HG02610 (cell line): Measurements from ENCODE around the gene C3AR1.
"Not testable (repeated sequence)": the region's sequence is repeated elsewhere in the genome, so short reads cannot be mapped to it uniquely, and the experiment has no call there.

Experiments
- ATAC-seq: cut with Tn5 transposase; IDR thresholded peaks from one replicate; pipeline ENCODE4 v1.9.1; 2021; ENCODE audit warnings: mild to moderate bottlenecking, moderate library complexity; ENCODE audit not compliant: unreplicated experiment

C3AR1 gene

DNA sequence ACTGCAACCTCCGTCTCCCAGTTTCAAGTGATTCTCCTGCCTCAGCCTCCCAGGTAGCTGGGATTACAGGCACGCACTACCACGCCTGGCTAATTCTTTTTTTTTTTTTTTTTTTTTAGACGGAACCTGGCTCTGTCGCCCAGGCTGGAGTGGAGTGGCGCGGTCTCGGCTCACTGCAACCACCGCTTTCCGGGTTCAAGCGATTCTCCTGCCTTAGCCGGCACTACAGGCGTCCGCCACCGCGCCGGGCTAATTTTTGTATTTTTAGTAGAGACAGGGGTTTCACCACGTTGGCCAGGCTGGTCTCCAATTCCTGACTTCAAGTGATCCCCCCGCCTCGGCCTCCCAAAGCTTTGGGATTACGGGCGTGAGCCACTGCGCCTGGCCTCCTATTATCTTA lies 35.1 kb downstream of the C3AR1 start:
- ATAC-seq = not testable (repeated sequence)

- no peak for ATAC-seq
These were observed 36.0 kb downstream of the C3AR1 start for GRCh38 chr12:8030189-8030588.

DNA sequence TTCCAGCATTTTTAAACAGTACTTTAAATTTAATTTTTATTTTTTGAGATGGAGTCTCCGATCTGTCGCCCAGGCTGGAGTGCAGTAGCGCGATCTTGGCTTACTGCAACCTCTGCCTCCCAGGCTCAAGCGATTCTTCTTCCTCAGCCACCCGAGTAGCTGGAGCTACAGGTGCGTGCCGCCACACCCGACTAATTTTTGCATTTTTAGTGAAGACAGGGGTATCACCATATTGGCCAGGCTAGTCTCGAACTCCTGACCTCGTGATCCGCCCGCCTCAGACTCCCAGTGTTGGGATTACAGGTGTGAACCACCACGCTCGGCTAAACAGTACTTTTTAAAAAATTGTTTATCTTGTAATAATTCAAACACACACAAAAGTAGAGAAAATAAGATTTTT lies 37.9 kb downstream of the C3AR1 start:
- no peak for ATAC-seq

DNA sequence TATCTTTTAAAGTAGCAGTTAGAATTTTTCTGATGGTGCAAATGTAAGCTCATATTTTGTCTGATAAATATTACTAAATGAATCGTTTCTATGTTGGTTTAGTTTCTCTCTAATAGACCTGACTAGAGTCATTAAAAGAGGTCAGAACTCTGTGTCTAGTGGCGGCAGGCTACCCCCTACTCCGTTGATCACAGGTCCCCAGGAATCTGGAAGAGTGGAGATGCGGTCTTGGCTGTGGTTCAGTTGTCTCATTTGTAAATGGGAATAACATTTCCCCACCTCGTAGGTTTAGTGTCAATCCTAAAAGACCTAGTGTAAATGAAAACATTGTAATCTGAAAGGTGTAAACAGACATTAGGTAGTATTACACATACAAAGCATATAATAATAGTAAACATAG lies 38.3 kb downstream of the C3AR1 start:
- no peak for ATAC-seq

GRCh38 chr12:8026291-8026900 lies 39.8 kb downstream of the C3AR1 start:
- peak; percentile 98 for ATAC-seq

- no peak for ATAC-seq
These were observed 47.2 kb downstream of the C3AR1 start for GRCh38 chr12:8018666-8019581.

GRCh38 chr12:8018213-8018612 lies 47.9 kb downstream of the C3AR1 start:
- ATAC-seq = not testable (repeated sequence)

DNA sequence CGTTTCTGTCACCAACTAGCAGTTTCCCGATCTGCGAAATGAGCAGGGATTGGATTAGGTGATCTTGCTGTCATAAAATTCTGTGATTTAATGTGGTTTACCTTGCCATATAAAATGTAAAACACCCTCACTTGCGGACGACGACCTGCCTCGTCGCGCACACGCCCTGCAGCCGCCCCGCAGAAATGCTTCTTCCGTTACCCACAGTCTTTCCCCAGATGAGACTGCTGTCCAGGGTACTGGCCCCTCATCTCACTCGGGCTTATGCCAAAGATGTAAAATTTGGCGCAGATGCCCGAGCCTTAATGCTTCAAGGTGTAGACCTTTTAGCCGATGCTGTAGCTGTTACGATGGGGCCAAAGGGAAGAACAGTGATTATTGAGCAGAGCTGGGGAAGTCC lies 51.3 kb downstream of the C3AR1 start:
- ATAC-seq = no peak

DNA sequence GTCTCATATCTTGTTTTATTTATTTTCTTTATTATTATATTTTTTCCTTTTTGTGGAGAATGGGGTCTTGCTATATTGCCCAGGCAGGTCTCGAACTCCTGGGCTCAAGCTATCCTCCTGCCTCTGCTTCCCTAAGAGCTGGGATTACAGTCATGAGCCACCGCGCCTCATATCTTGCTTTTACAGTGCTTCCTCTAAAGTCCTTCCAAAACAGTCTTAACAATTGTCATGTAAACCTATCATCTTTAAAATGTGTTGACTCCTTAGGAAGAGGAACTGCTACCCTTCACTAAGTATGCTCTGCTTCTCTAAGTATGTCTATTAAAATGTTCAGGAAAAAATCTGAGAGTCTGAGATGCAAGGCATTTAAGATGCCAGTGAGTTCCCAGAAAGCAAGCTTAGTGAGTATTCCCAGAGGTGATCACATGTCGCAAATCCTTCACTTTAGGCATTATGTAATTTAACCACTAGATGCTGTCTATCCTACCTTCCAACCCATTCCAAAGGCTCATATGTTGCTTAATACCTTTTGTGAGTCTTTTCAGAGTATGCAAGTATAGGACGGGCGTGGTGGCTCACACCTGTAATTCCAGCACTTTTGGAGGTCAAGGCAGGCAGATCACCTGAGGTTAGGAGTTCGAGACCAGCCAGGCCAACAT lies 53.4 kb downstream of the C3AR1 start:
- ATAC-seq = no peak

DNA sequence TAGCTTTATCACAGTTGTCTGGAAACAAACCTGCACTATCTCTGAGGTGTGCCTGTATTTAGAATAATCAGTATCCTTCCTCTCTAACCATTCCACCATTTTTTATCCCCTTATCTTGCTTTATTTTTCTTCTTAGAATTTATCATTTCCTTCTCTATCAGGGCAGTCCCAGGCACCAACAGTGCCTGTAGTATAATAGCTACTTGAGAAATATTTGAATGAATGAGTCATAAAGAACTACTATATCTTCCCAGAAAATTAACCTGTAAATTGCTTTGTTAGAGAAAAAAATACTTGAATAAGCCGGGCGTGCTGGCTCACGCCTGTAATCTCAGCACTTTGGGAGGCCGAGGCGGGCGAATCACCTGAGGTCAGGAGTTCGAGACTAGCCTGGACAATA lies 54.8 kb downstream of the C3AR1 start:
- ATAC-seq = no peak
